Measurements from ENCODE around the gene CAMK2A.

The CAMK2A gene

GRCh38 chr5:150271296-150271692 is 18.3 kb downstream of the CAMK2A start:
- Histone ChIP-seq H3K4me3 (ENCODE audit: low read depth in 1 of 2, low read length in 2 of 2) (no peak overlapping the region), H3K36me3 (ENCODE audit: insufficient read depth, low read length) (no peaks in the 10 kb centered on the region), H3K27ac (ENCODE audit: low read depth, low read length) (no peak overlapping the region), H3K4me1 (ENCODE audit: insufficient read depth, low read length) (no peaks in the 10 kb centered on the region), H3K27me3 (ENCODE audit: control insufficient read depth in 1 of 2, insufficient read depth in 2 of 2, low read length in 2 of 2) (no peaks in the 10 kb centered on the region), H3K9ac (ENCODE audit: low read length) (no peak overlapping the region), H3K9me3 (ENCODE audit: low read length) (no peaks in the 10 kb centered on the region)

- no peaks in the 10 kb centered on the region for H3K27me3 ChIP-seq (ENCODE audit: control insufficient read depth in 1 of 2, insufficient read depth in 2 of 2, low read length in 2 of 2)
- no peak overlapping the region for H3K27ac ChIP-seq (ENCODE audit: low read depth, low read length)
- no peak overlapping the region for H3K4me3 ChIP-seq (ENCODE audit: low read depth in 1 of 2, low read length in 2 of 2)
- H3K9me3 ChIP-seq (ENCODE audit: low read length), result no peaks in the 10 kb centered on the region
- H3K4me1 ChIP-seq (ENCODE audit: insufficient read depth, low read length), result no peaks in the 10 kb centered on the region
- H3K36me3 ChIP-seq (ENCODE audit: insufficient read depth, low read length), result no peaks in the 10 kb centered on the region
- H3K9ac ChIP-seq (ENCODE audit: low read length), result no peak overlapping the region
These were observed 18.9 kb downstream of the CAMK2A start for GRCh38 chr5:150270541-150271295.

GRCh38 chr5:150266871-150267291 is 22.7 kb downstream of the CAMK2A start:
- Histone ChIP-seq H3K27me3 (ENCODE audit: control insufficient read depth in 1 of 2, insufficient read depth in 2 of 2, low read length in 2 of 2) (no peaks in the 10 kb centered on the region), H3K4me3 (ENCODE audit: low read depth in 1 of 2, low read length in 2 of 2) (no peak overlapping the region), H3K4me1 (ENCODE audit: insufficient read depth, low read length) (peaks cover 10% of the 10 kb centered on the region), H3K9me3 (ENCODE audit: low read length) (no peaks in the 10 kb centered on the region), H3K9ac (ENCODE audit: low read length) (no peak overlapping the region), H3K36me3 (ENCODE audit: insufficient read depth, low read length) (no peaks in the 10 kb centered on the region), H3K27ac (ENCODE audit: low read depth, low read length) (no peak overlapping the region)

- H3K27me3 ChIP-seq (ENCODE audit: control insufficient read depth in 1 of 2, insufficient read depth in 2 of 2, low read length in 2 of 2), result no peaks in the 10 kb centered on the region
- no peaks in the 10 kb centered on the region for H3K9me3 ChIP-seq (ENCODE audit: low read length)
- peaks cover 10% of the 10 kb centered on the region for H3K4me1 ChIP-seq (ENCODE audit: insufficient read depth, low read length)
- no peaks in the 10 kb centered on the region for H3K36me3 ChIP-seq (ENCODE audit: insufficient read depth, low read length)
- no peak overlapping the region for H3K27ac ChIP-seq (ENCODE audit: low read depth, low read length)
- no peak overlapping the region for H3K4me3 ChIP-seq (ENCODE audit: low read depth in 1 of 2, low read length in 2 of 2)
- no peak overlapping the region for H3K9ac ChIP-seq (ENCODE audit: low read length)
These were observed 23.6 kb downstream of the CAMK2A start for GRCh38 chr5:150265870-150266383.

- H3K9me3 ChIP-seq (ENCODE audit: low read length), result no peaks in the 10 kb centered on the region
- H3K27me3 ChIP-seq (ENCODE audit: control insufficient read depth in 1 of 2, insufficient read depth in 2 of 2, low read length in 2 of 2), result no peaks in the 10 kb centered on the region
- no peak overlapping the region for H3K4me3 ChIP-seq (ENCODE audit: low read depth in 1 of 2, low read length in 2 of 2)
- H3K4me1 ChIP-seq (ENCODE audit: insufficient read depth, low read length), result peaks cover 10% of the 10 kb centered on the region
- no peak overlapping the region for H3K27ac ChIP-seq (ENCODE audit: low read depth, low read length)
- H3K9ac ChIP-seq (ENCODE audit: low read length), result no peak overlapping the region
- no peaks in the 10 kb centered on the region for H3K36me3 ChIP-seq (ENCODE audit: insufficient read depth, low read length)
These were observed 24.6 kb downstream of the CAMK2A start for GRCh38 chr5:150264667-150265603.

- Histone ChIP-seq H3K9me3 (ENCODE audit: low read length) (no peaks in the 10 kb centered on the region), H3K4me1 (ENCODE audit: insufficient read depth, low read length) (peaks cover 10% of the 10 kb centered on the region), H3K36me3 (ENCODE audit: insufficient read depth, low read length) (no peaks in the 10 kb centered on the region), H3K27me3 (ENCODE audit: control insufficient read depth in 1 of 2, insufficient read depth in 2 of 2, low read length in 2 of 2) (no peaks in the 10 kb centered on the region), H3K4me3 (ENCODE audit: low read depth in 1 of 2, low read length in 2 of 2) (no peak overlapping the region), H3K27ac (ENCODE audit: low read depth, low read length) (no peak overlapping the region), H3K9ac (ENCODE audit: low read length) (no peak overlapping the region)
These were observed 25.6 kb downstream of the CAMK2A start for GRCh38 chr5:150263801-150264621.

GRCh38 chr5:150263375-150263775 is 26.2 kb downstream of the CAMK2A start:
- Histone ChIP-seq H3K36me3 (ENCODE audit: insufficient read depth, low read length) (no peaks in the 10 kb centered on the region), H3K9me3 (ENCODE audit: low read length) (no peaks in the 10 kb centered on the region), H3K27me3 (ENCODE audit: control insufficient read depth in 1 of 2, insufficient read depth in 2 of 2, low read length in 2 of 2) (no peaks in the 10 kb centered on the region), H3K4me1 (ENCODE audit: insufficient read depth, low read length) (peaks cover 10% of the 10 kb centered on the region), H3K27ac (ENCODE audit: low read depth, low read length) (no peak overlapping the region), H3K9ac (ENCODE audit: low read length) (no peak overlapping the region), H3K4me3 (ENCODE audit: low read depth in 1 of 2, low read length in 2 of 2) (no peak overlapping the region)

GRCh38 chr5:150262502-150262901 is 27.1 kb downstream of the CAMK2A start:
- no peaks in the 10 kb centered on the region for H3K9me3 ChIP-seq (ENCODE audit: low read length)
- no peak overlapping the region for H3K4me3 ChIP-seq (ENCODE audit: low read depth in 1 of 2, low read length in 2 of 2)
- H3K36me3 ChIP-seq (ENCODE audit: insufficient read depth, low read length), result no peaks in the 10 kb centered on the region
- H3K27ac ChIP-seq (ENCODE audit: low read depth, low read length), result no peak overlapping the region
- H3K9ac ChIP-seq (ENCODE audit: low read length), result no peak overlapping the region
- H3K4me1 ChIP-seq (ENCODE audit: insufficient read depth, low read length), result peaks cover 10% of the 10 kb centered on the region
- no peaks in the 10 kb centered on the region for H3K27me3 ChIP-seq (ENCODE audit: control insufficient read depth in 1 of 2, insufficient read depth in 2 of 2, low read length in 2 of 2)

- no peak overlapping the region for H3K4me3 ChIP-seq (ENCODE audit: low read depth in 1 of 2, low read length in 2 of 2)
- no peak overlapping the region for H3K27ac ChIP-seq (ENCODE audit: low read depth, low read length)
- H3K9me3 ChIP-seq (ENCODE audit: low read length), result no peaks in the 10 kb centered on the region
- no peaks in the 10 kb centered on the region for H3K27me3 ChIP-seq (ENCODE audit: control insufficient read depth in 1 of 2, insufficient read depth in 2 of 2, low read length in 2 of 2)
- peaks cover 10% of the 10 kb centered on the region for H3K4me1 ChIP-seq (ENCODE audit: insufficient read depth, low read length)
- H3K9ac ChIP-seq (ENCODE audit: low read length), result no peak overlapping the region
- no peaks in the 10 kb centered on the region for H3K36me3 ChIP-seq (ENCODE audit: insufficient read depth, low read length)
These were observed 28.3 kb downstream of the CAMK2A start for GRCh38 chr5:150261231-150261630.

GRCh38 chr5:150258130-150258529 is 31.4 kb downstream of the CAMK2A start:
- Histone ChIP-seq H3K4me1 (ENCODE audit: insufficient read depth, low read length) (no peaks in the 10 kb centered on the region), H3K4me3 (ENCODE audit: low read depth in 1 of 2, low read length in 2 of 2) (no peak overlapping the region), H3K27ac (ENCODE audit: low read depth, low read length) (no peak overlapping the region), H3K9me3 (ENCODE audit: low read length) (no peaks in the 10 kb centered on the region), H3K27me3 (ENCODE audit: control insufficient read depth in 1 of 2, insufficient read depth in 2 of 2, low read length in 2 of 2) (no peaks in the 10 kb centered on the region), H3K9ac (ENCODE audit: low read length) (no peak overlapping the region), H3K36me3 (ENCODE audit: insufficient read depth, low read length) (no peaks in the 10 kb centered on the region)

- Histone ChIP-seq H3K36me3 (ENCODE audit: insufficient read depth, low read length) (no peaks in the 10 kb centered on the region), H3K27me3 (ENCODE audit: control insufficient read depth in 1 of 2, insufficient read depth in 2 of 2, low read length in 2 of 2) (no peaks in the 10 kb centered on the region), H3K9me3 (ENCODE audit: low read length) (no peaks in the 10 kb centered on the region), H3K4me3 (ENCODE audit: low read depth in 1 of 2, low read length in 2 of 2) (no peak overlapping the region), H3K27ac (ENCODE audit: low read depth, low read length) (no peak overlapping the region), H3K4me1 (ENCODE audit: insufficient read depth, low read length) (no peaks in the 10 kb centered on the region), H3K9ac (ENCODE audit: low read length) (no peak overlapping the region)
These were observed 32.1 kb downstream of the CAMK2A start for GRCh38 chr5:150257424-150257823.

Measured in muscle layer of colon (tissue), 2 donors.